Loucy (cell line): ENCODE measurements around the gene AFF2.
"Not testable (repeated sequence)": the region's sequence is repeated elsewhere in the genome, so short reads cannot be mapped to it uniquely, and the experiment has no call there.

Source experiments
- H2AFZ ChIP-seq: fragments of 200-600 bp; sonication (generic); 2 replicates; pipeline ENCODE4 v1.6.0; 2016; ENCODE audit warnings: antibody characterized with exemption, mild to moderate bottlenecking, low read length, moderate library complexity
- H3F3A ChIP-seq: fragments of 200-600 bp; 2 replicates; pipeline ENCODE4 v1.6.0; 2016; ENCODE audit warnings: antibody characterized with exemption, low read depth, mild to moderate bottlenecking
- H3K27me3 ChIP-seq: fragments of 200-600 bp; sonication (generic); 2 replicates; pipeline ENCODE4 v1.6.1; 2014; ENCODE audit warnings: low read length, mild to moderate bottlenecking; ENCODE audit not compliant: insufficient read depth, poor library complexity, severe bottlenecking
- H3K36me3 ChIP-seq: fragments of 200-600 bp; sonication (generic); 2 replicates; pipeline ENCODE4 v1.6.1; 2016; ENCODE audit warnings: low read length; ENCODE audit not compliant: insufficient read depth
- H3K4me1 ChIP-seq: fragments of 200-600 bp; sonication (generic); 2 replicates; pipeline ENCODE4 v1.5.1; 2014; ENCODE audit warnings: low read length, mild to moderate bottlenecking; ENCODE audit not compliant: insufficient read depth, poor library complexity, severe bottlenecking
- H3K4me2 ChIP-seq: fragments of 200-600 bp; sonication (generic); 2 replicates; pipeline ENCODE4 v1.6.0; 2014; ENCODE audit warnings: antibody characterized with exemption, low read length, low read depth, mild to moderate bottlenecking; ENCODE audit not compliant: poor library complexity, severe bottlenecking
- H3K4me3 ChIP-seq: fragments of 200-600 bp; sonication (generic); 2 replicates; pipeline ENCODE4 v1.5.1; 2014; ENCODE audit warnings: low read length, mild to moderate bottlenecking, mixed read lengths; ENCODE audit not compliant: poor library complexity, severe bottlenecking
- H3K79me2 ChIP-seq: fragments of 200-600 bp; sonication (generic); 2 replicates; pipeline ENCODE4 v1.6.1; 2014; ENCODE audit warnings: low read length; ENCODE audit not compliant: insufficient read depth
- H3K9ac ChIP-seq: fragments of 200-600 bp; sonication (generic); 2 replicates; pipeline ENCODE4 v1.6.0; 2014; ENCODE audit warnings: mild to moderate bottlenecking, low read depth, low read length, moderate library complexity; ENCODE audit not compliant: poor library complexity, severe bottlenecking
- H3K9me2 ChIP-seq: fragments of 200-600 bp; sonication (generic); replicated peaks from 2 replicates; pipeline ENCODE4 v1.6.1; 2016; ENCODE audit warnings: low read depth, low read length, mixed read lengths
- H3K9me3 ChIP-seq: fragments of 200-600 bp; sonication (generic); 2 replicates; pipeline ENCODE4 v1.6.1; 2014; ENCODE audit warnings: mild to moderate bottlenecking, antibody characterized with exemption, low read length, low read depth; ENCODE audit not compliant: insufficient read depth
- H4K20me1 ChIP-seq: fragments of 200-600 bp; sonication (generic); 2 replicates; pipeline ENCODE4 v1.6.0; 2014; ENCODE audit warnings: antibody characterized with exemption, low read length, mild to moderate bottlenecking; ENCODE audit not compliant: insufficient read depth, poor library complexity, severe bottlenecking
- CTCF ChIP-seq: fragments of 200-600 bp; sonication (generic); conservative IDR thresholded peaks from 2 replicates; pipeline ENCODE4 v1.5.1; 2014; ENCODE audit warnings: mild to moderate bottlenecking, antibody characterized with exemption, low read length
- EZH2phosphoT487 ChIP-seq: fragments of 200-600 bp; IDR thresholded peaks from 2 replicates; pipeline ENCODE4 v1.6.1; 2018; ENCODE audit warnings: antibody characterized with exemption, mild to moderate bottlenecking, moderate library complexity, borderline replicate concordance

Gene AFF2

GRCh38 chrX:148664171-148664570 is 163.8 kb downstream of the AFF2 start:
- no peak overlapping the region for H3K4me3 ChIP-seq
- no peaks in the 10 kb centered on the region for H3F3A ChIP-seq
- peaks cover 10% of the 10 kb centered on the region; the same call in 1 of the 2 replicates for H3K9me3 ChIP-seq
- no peak overlapping the region for H3K9ac ChIP-seq
- no peak overlapping the region for H2AFZ ChIP-seq
- H3K79me2 ChIP-seq, result peaks cover 17% of the 10 kb centered on the region; the same call in 1 of the 2 replicates
- no peak overlapping the region for H3K4me2 ChIP-seq
- TF ChIP-seq EZH2phosphoT487 (no peak), CTCF (no peak)
- H3K36me3 ChIP-seq, result peaks cover 53% of the 10 kb centered on the region; the same call in 1 of the 2 replicates
- H3K4me1 ChIP-seq, result no peaks in the 10 kb centered on the region
- no peaks in the 10 kb centered on the region for H3K27me3 ChIP-seq
- no peaks in the 10 kb centered on the region for H3K9me2 ChIP-seq
- H4K20me1 ChIP-seq, result no peaks in the 10 kb centered on the region

GRCh38 chrX:148664995-148665394 is 164.6 kb downstream of the AFF2 start:
- Histone ChIP-seq H3K4me1 (no peaks in the 10 kb centered on the region), H3K9me3 (peaks cover 10% of the 10 kb centered on the region; the same call in 1 of the 2 replicates), H3K4me2 (no peak overlapping the region), H3K27me3 (no peaks in the 10 kb centered on the region), H4K20me1 (no peaks in the 10 kb centered on the region), H3F3A (no peaks in the 10 kb centered on the region), H3K9me2 (no peaks in the 10 kb centered on the region), H3K36me3 (peaks cover 60% of the 10 kb centered on the region; the same call in 1 of the 2 replicates), H3K79me2 (peaks cover 10% of the 10 kb centered on the region), H3K4me3 (no peak overlapping the region), H3K9ac (no peak overlapping the region), H2AFZ (no peak overlapping the region)
- TF ChIP-seq EZH2phosphoT487 (no peak), CTCF (no peak)

- not testable (repeated sequence) for H4K20me1 ChIP-seq, H3K4me2 ChIP-seq, H3F3A ChIP-seq, H3K9me2 ChIP-seq, H3K9ac ChIP-seq, H3K4me3 ChIP-seq, H3K9me3 ChIP-seq, H2AFZ ChIP-seq, H3K27me3 ChIP-seq, H3K4me1 ChIP-seq
- Histone ChIP-seq H3K36me3 (peaks cover 49% of the 10 kb centered on the region; the same call in 1 of the 2 replicates), H3K79me2 (peaks cover 18% of the 10 kb centered on the region; the same call in 1 of the 2 replicates)
Observed at GRCh38 chrX:148669175-148669574, 168.8 kb downstream of the AFF2 start.

GRCh38 chrX:148670277-148670676 is 169.9 kb downstream of the AFF2 start:
- no peaks in the 10 kb centered on the region for H3F3A ChIP-seq
- H3K4me2 ChIP-seq, result no peak overlapping the region
- no peaks in the 10 kb centered on the region for H3K27me3 ChIP-seq
- no peak overlapping the region for H2AFZ ChIP-seq
- H3K79me2 ChIP-seq, result peaks cover 27% of the 10 kb centered on the region
- H3K9ac ChIP-seq, result no peak overlapping the region
- H3K9me3 ChIP-seq, result peaks cover 10% of the 10 kb centered on the region; the same call in 1 of the 2 replicates
- H3K36me3 ChIP-seq, result peaks cover 43% of the 10 kb centered on the region; the same call in 1 of the 2 replicates
- no peak overlapping the region for H3K4me3 ChIP-seq
- H4K20me1 ChIP-seq, result peaks cover 6% of the 10 kb centered on the region
- no peaks in the 10 kb centered on the region for H3K9me2 ChIP-seq
- no peak for TF ChIP-seq CTCF
- TF ChIP-seq EZH2phosphoT487, result no peak
- H3K4me1 ChIP-seq, result peaks cover 7% of the 10 kb centered on the region
